Astrocyte (in vitro differentiated cells and primary cell): ENCODE results near the gene RAE1. TPM values are rescaled to one million over a fixed set of nuclear protein-coding genes. Genes with fewer than 3 reads are reported as not detected.

Experiments
- DNase-seq: peaks from one replicate; pipeline ENCODE4 v3.0.0-alpha.2; 2010; ENCODE audit warnings: low read depth
- FAIRE-seq: peaks from 2 replicates; lab custom pipeline; 2011; peaks lifted over from hg19 to GRCh38; lab: Jason Lieb, UNC
- H2AFZ ChIP-seq: 2 replicates; pipeline ENCODE4 v1.6.0; 2012; ENCODE audit warnings: low read depth, low read length, inconsistent platforms
- H3K27ac ChIP-seq: 2 replicates; pipeline ENCODE4 v1.5.1; 2011; ENCODE audit warnings: low read depth, low read length, inconsistent platforms
- H3K27me3 ChIP-seq: 2 replicates; pipeline ENCODE4 v1.6.0; 2011; ENCODE audit warnings: low read length, inconsistent platforms; ENCODE audit not compliant: insufficient read depth
- H3K36me3 ChIP-seq: 2 replicates; pipeline ENCODE4 v1.5.1; 2011; ENCODE audit warnings: low read length, inconsistent platforms; ENCODE audit not compliant: insufficient read depth
- H3K4me1 ChIP-seq: 2 replicates; pipeline ENCODE4 v1.5.1; 2011; ENCODE audit warnings: low read length, inconsistent platforms; ENCODE audit not compliant: insufficient read depth
- H3K4me2 ChIP-seq: 2 replicates; pipeline ENCODE4 v1.6.0; 2012; ENCODE audit warnings: low read length, inconsistent platforms
- H3K4me3 ChIP-seq: 2 replicates; pipeline ENCODE4 v1.5.1; 2011; ENCODE audit warnings: low read depth, mild to moderate bottlenecking, low read length, inconsistent platforms; ENCODE audit not compliant: insufficient read depth
- H3K79me2 ChIP-seq: 2 replicates; pipeline ENCODE4 v1.6.0; 2012; ENCODE audit warnings: mild to moderate bottlenecking, low read length, inconsistent platforms; ENCODE audit not compliant: insufficient read depth
- H3K9ac ChIP-seq: 2 replicates; pipeline ENCODE4 v1.6.0; 2012; ENCODE audit warnings: mild to moderate bottlenecking, low read length, inconsistent platforms
- H3K9me3 ChIP-seq: 2 replicates; pipeline ENCODE4 v1.5.1; 2012; ENCODE audit warnings: low read depth, mild to moderate bottlenecking, low read length, inconsistent platforms; ENCODE audit not compliant: insufficient read depth
- H4K20me1 ChIP-seq: 2 replicates; pipeline ENCODE4 v1.6.0; 2012; ENCODE audit warnings: low read length, inconsistent platforms; ENCODE audit not compliant: insufficient read depth
- H3K27ac Mint-ChIP-seq: one replicate; pipeline ENCODE4 v1.8.0; 2021; ENCODE audit warnings: mild to moderate bottlenecking, mixed read lengths; ENCODE audit not compliant: unreplicated experiment
- H3K27me3 Mint-ChIP-seq: one replicate; pipeline ENCODE4 v1.8.0; 2021; ENCODE audit warnings: low read depth, mixed read lengths; ENCODE audit not compliant: unreplicated experiment
- H3K36me3 Mint-ChIP-seq: one replicate; pipeline ENCODE4 v1.8.0; 2021; ENCODE audit warnings: low read depth, mixed read lengths; ENCODE audit not compliant: unreplicated experiment
- H3K4me1 Mint-ChIP-seq: one replicate; pipeline ENCODE4 v1.8.0; 2021; ENCODE audit warnings: low read depth, mixed read lengths; ENCODE audit not compliant: unreplicated experiment
- H3K4me3 Mint-ChIP-seq: one replicate; pipeline ENCODE4 v1.8.0; 2021; ENCODE audit warnings: mild to moderate bottlenecking, moderate library complexity, mixed read lengths; ENCODE audit not compliant: unreplicated experiment
- H3K9me3 Mint-ChIP-seq: one replicate; pipeline ENCODE4 v1.8.0; 2021; ENCODE audit warnings: mild to moderate bottlenecking, mixed read lengths; ENCODE audit not compliant: unreplicated experiment
- EZH2 ChIP-seq: IDR thresholded peaks from 2 replicates; pipeline ENCODE4 v1.6.1; 2012; ENCODE audit warnings: mild to moderate bottlenecking, low read length, inconsistent platforms; ENCODE audit not compliant: insufficient read depth
- total RNA-seq: library from RNA; stranded (reverse); gene quantifications from 2 replicates; pipeline ENCODE4 v1.2.1, GENCODE V29; 2021
- TF ChIP-seq, protein P1 (sequence below): IDR thresholded peaks from 2 replicates; pipeline ENCODE4 v1.5.1; 2011; ENCODE audit warnings: low read depth, mild to moderate bottlenecking, inconsistent platforms, low read length, moderate library complexity; ENCODE audit not compliant: insufficient read depth

The RAE1 gene
- total RNA-seq, 1 donor from 2014 or later = 31.1 TPM

DNA sequence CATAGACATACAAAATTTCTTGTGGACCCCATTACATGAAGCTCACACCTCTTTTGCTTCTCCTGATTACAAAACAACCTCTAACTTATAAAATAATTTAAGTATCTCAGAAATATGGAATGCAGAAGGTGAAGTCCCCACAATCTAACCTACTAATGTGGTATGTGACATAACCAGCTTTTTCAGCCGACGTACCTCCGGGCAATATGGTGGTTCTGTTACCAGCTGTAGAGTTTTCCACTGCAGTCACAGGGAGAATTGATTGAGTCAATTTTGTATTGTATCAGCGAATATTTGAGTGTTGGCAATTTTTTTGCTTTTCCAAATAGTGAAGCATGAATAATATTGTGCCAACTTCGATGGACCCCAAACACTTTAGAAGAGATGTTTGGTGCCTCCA lies 37.1 kb upstream of the RAE1 start:
- Histone ChIP-seq H4K20me1 (no peaks in the 10 kb centered on the region), H3K9ac (no peak overlapping the region), H3K27me3 (peaks cover 23% of the 10 kb centered on the region), H3K36me3 (no peaks in the 10 kb centered on the region), H3K4me2 (no peak overlapping the region), H3K79me2 (no peaks in the 10 kb centered on the region), H3K27ac (no peak overlapping the region), H3K4me3 (no peak overlapping the region), H2AFZ (no peak overlapping the region), H3K9me3 (no peaks in the 10 kb centered on the region), H3K4me1 (no peaks in the 10 kb centered on the region)
- H3K36me3 Mint-ChIP-seq = no peaks in the 10 kb centered on the region
- H3K27ac Mint-ChIP-seq = no peak overlapping the region
- H3K4me3 Mint-ChIP-seq = no peak overlapping the region
- no peak for FAIRE-seq
- no peaks in the 10 kb centered on the region for H3K9me3 Mint-ChIP-seq
- no peak for DNase-seq
- peaks cover 3% of the 10 kb centered on the region for H3K4me1 Mint-ChIP-seq
- peaks cover 34% of the 10 kb centered on the region for H3K27me3 Mint-ChIP-seq
- TF ChIP-seq, protein P1, sequence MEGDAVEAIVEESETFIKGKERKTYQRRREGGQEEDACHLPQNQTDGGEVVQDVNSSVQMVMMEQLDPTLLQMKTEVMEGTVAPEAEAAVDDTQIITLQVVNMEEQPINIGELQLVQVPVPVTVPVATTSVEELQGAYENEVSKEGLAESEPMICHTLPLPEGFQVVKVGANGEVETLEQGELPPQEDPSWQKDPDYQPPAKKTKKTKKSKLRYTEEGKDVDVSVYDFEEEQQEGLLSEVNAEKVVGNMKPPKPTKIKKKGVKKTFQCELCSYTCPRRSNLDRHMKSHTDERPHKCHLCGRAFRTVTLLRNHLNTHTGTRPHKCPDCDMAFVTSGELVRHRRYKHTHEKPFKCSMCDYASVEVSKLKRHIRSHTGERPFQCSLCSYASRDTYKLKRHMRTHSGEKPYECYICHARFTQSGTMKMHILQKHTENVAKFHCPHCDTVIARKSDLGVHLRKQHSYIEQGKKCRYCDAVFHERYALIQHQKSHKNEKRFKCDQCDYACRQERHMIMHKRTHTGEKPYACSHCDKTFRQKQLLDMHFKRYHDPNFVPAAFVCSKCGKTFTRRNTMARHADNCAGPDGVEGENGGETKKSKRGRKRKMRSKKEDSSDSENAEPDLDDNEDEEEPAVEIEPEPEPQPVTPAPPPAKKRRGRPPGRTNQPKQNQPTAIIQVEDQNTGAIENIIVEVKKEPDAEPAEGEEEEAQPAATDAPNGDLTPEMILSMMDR = no peak
- TF ChIP-seq EZH2 = no peak

DNA sequence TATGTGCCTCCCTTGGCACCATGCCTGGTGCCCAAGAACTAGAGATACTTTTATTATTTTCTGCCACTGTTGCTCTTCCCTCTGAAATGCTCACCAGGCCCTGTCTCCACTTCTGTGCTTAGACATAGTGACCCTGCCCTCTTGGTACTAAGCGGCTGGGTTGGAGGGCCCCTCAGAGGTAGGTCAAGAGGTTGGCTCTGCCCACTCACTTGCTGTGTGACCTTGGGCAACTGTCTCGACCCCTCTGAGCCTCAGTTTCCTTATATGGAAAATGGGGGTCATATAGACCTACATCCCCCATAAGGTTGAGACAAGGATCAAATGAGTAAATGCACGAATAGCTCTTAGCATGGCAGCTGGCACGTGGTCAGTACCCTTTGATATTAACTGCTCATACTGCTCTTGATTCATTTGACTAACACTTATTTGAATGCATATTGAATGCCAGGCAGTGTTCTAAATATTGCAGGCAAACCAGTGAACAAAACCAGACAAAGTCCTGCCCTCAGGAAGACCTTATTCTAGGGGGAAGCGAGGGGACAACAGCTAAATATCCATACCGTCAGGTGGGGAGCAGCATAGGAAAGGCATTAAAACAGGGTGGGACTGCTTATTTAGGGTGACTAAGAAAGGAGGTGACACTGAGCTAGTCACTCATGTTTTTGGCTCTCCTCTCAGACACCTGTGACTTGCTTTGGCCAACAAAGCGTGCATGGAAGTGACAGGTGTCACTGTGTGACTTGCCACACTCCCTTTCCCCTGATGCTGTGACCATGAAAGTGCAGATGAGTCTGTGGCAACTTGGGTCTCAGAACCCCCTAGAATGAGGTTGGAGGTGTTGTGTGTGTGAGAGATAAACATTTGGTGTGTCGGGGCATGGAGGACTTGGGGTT lies 35.7 kb upstream of the RAE1 start:
- H3K27me3 ChIP-seq = peaks cover 14% of the 10 kb centered on the region
- H3K4me2 ChIP-seq = no peak overlapping the region
- TF ChIP-seq, protein P1 = no peak
- no peak for TF ChIP-seq EZH2
- peaks cover 3% of the 10 kb centered on the region for H3K4me1 Mint-ChIP-seq
- H3K4me3 Mint-ChIP-seq = no peak overlapping the region
- H2AFZ ChIP-seq = no peak overlapping the region
- no peaks in the 10 kb centered on the region for H3K9me3 ChIP-seq
- no peak overlapping the region for H3K4me3 ChIP-seq
- H3K9me3 Mint-ChIP-seq = no peaks in the 10 kb centered on the region
- H3K27ac Mint-ChIP-seq = no peak overlapping the region
- H3K36me3 ChIP-seq = no peaks in the 10 kb centered on the region
- no peak overlapping the region for H3K9ac ChIP-seq
- no peaks in the 10 kb centered on the region for H3K36me3 Mint-ChIP-seq
- no peaks in the 10 kb centered on the region for H4K20me1 ChIP-seq
- no peak for FAIRE-seq
- DNase-seq = no peak
- H3K79me2 ChIP-seq = no peaks in the 10 kb centered on the region
- H3K4me1 ChIP-seq = no peaks in the 10 kb centered on the region
- no peak overlapping the region for H3K27ac ChIP-seq
- H3K27me3 Mint-ChIP-seq = peaks cover 33% of the 10 kb centered on the region

DNA sequence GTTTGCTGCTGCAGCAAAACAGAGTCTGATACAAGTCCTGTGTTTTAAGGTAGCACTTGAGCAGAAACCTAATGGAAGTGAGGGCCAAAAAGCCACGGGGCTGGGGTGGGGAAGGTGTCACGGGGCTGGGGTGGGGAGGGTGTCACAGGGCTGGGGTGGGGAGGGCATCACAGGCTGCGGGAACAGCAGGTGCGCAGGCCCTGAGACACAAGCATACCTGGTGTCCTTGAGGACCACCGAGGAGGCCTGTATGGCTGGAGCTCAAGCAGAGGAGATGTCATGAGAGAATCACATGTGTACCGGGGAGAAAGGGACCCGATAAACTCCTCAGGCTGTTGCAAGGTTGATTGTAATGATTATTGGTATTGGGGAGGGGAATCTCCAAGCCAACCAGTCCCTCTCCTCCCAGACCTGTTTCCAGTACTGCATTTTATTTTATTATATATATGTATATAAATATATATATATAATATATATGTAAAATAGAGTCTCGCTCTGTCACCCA lies 35.0 kb upstream of the RAE1 start:
- Histone ChIP-seq H2AFZ (no peak overlapping the region), H4K20me1 (no peaks in the 10 kb centered on the region), H3K4me2 (no peak overlapping the region), H3K9me3 (no peaks in the 10 kb centered on the region), H3K36me3 (no peaks in the 10 kb centered on the region), H3K79me2 (no peaks in the 10 kb centered on the region), H3K4me1 (no peaks in the 10 kb centered on the region), H3K27me3 (peaks cover 14% of the 10 kb centered on the region), H3K4me3 (no peak overlapping the region), H3K9ac (no peak overlapping the region), H3K27ac (no peak overlapping the region)
- TF ChIP-seq, protein P1 = no peak
- no peak for TF ChIP-seq EZH2
- FAIRE-seq (no peak), DNase-seq (no peak)
- Mint-ChIP-seq H3K36me3 (no peaks in the 10 kb centered on the region), H3K9me3 (no peaks in the 10 kb centered on the region), H3K27me3 (peaks cover 35% of the 10 kb centered on the region), H3K4me3 (no peak overlapping the region), H3K4me1 (peaks cover 3% of the 10 kb centered on the region), H3K27ac (no peak overlapping the region)
